ENCODE data around the gene CD101. TPM values are rescaled to one million over a fixed set of nuclear protein-coding genes. Genes with fewer than 3 reads are reported as not detected.

The CD101 gene
- total RNA-seq, 5 donors from 2014 or later (not counting 1 experiment from before 2014, with no cell fraction given): 4.8 to 13.4 (median 5.3) TPM

GRCh38 chr1:116989835-116990234, 11.7 kb upstream of the CD101 start:
- Mint-ChIP-seq H3K4me3 (no peak overlapping the region), H3K36me3 (no peaks in the 10 kb centered on the region), H3K27ac (no peak overlapping the region), H3K4me1 (peaks cover 45 to 49% (median 48%) of the 10 kb centered on the region in 3 donors), H3K27me3 (no peaks in the 10 kb centered on the region), H3K9me3 (no peaks in the 10 kb centered on the region)
- CTCF ChIA-PET: no interaction called here
- DNase-seq (no peak), ATAC-seq (replicated peaks in 1 of 4) (no peak)
- Histone ChIP-seq H3K4me1 (ENCODE audit: control insufficient read depth in 1 of 2, extremely low read depth in 1 of 2, insufficient read depth in 2 of 2, low read length in 2 of 2) (peaks cover 35 to 57% of the 10 kb centered on the region in 2 experiments), H3K27ac (ENCODE audit: low read length) (no peak overlapping the region), H3K27me3 (replicated peaks in 1 of 2; ENCODE audit: control insufficient read depth in 2 of 2, extremely low read depth in 1 of 2, insufficient read depth in 2 of 2, low read length in 1 of 2) (peaks cover 0 to 3% of the 10 kb centered on the region in 2 experiments), H3K4me3 (ENCODE audit: control insufficient read depth in 1 of 2, extremely low read depth in 1 of 2, low read length in 1 of 2) (no peak overlapping the region), H3K36me3 (ENCODE audit: control insufficient read depth in 2 of 2, extremely low read depth in 1 of 2, insufficient read depth in 1 of 2, low read length in 1 of 2) (no peaks in the 10 kb centered on the region), H3K9me3 (no peaks in the 10 kb centered on the region)
- POLR2A ChIA-PET: no interaction called here
- 100% methylated on average over 2 of the region's 5 CpGs for WGBS (ENCODE audit: insufficient coverage)

- Mint-ChIP-seq H3K4me3 (no peak overlapping the region), H3K9me3 (no peaks in the 10 kb centered on the region), H3K27me3 (no peaks in the 10 kb centered on the region), H3K36me3 (no peaks in the 10 kb centered on the region), H3K4me1 (peaks cover 45 to 49% (median 48%) of the 10 kb centered on the region in 3 donors), H3K27ac (peak overlapping the region in 1 of 2 donors; percentile 11)
- H3K4me1 ChIP-seq (ENCODE audit: control insufficient read depth in 1 of 2, extremely low read depth in 1 of 2, insufficient read depth in 2 of 2, low read length in 2 of 2): peaks cover 32 to 53% of the 10 kb centered on the region in 2 experiments
- no peak overlapping the region for H3K4me3 ChIP-seq (ENCODE audit: control insufficient read depth in 1 of 2, extremely low read depth in 1 of 2, low read length in 1 of 2)
- DNase-seq (no peak), ATAC-seq (replicated peaks in 1 of 4) (no peak)
- no peak overlapping the region for H3K27ac ChIP-seq (ENCODE audit: low read length)
- ChIA-PET POLR2A (no interaction called here), CTCF (no interaction called here)
- peaks cover 0 to 3% of the 10 kb centered on the region in 2 experiments for H3K27me3 ChIP-seq (replicated peaks in 1 of 2; ENCODE audit: control insufficient read depth in 2 of 2, extremely low read depth in 1 of 2, insufficient read depth in 2 of 2, low read length in 1 of 2)
- H3K36me3 ChIP-seq (ENCODE audit: control insufficient read depth in 2 of 2, extremely low read depth in 1 of 2, insufficient read depth in 1 of 2, low read length in 1 of 2): no peaks in the 10 kb centered on the region
- no peaks in the 10 kb centered on the region for H3K9me3 ChIP-seq
- 96% methylated on average over 10 of the region's 12 CpGs for WGBS (ENCODE audit: insufficient coverage)
Measured at GRCh38 chr1:116990612-116991151, 10.9 kb upstream of the CD101 start.

GRCh38 chr1:116991171-116991845, 10.3 kb upstream of the CD101 start:
- peaks cover 27 to 47% of the 10 kb centered on the region in 2 experiments for H3K4me1 ChIP-seq (ENCODE audit: control insufficient read depth in 1 of 2, extremely low read depth in 1 of 2, insufficient read depth in 2 of 2, low read length in 2 of 2)
- POLR2A ChIA-PET: no interaction called here
- 25% methylated on average over 2 of the region's 2 CpGs for WGBS (ENCODE audit: insufficient coverage)
- DNase-seq (no peak), ATAC-seq (replicated peaks in 1 of 4) (no peak)
- Mint-ChIP-seq H3K4me3 (peak overlapping the region in 2 of 3 donors; percentile 7 to 56), H3K9me3 (no peaks in the 10 kb centered on the region), H3K36me3 (no peaks in the 10 kb centered on the region), H3K27ac (peak overlapping the region; percentile 41 to 78), H3K27me3 (no peaks in the 10 kb centered on the region), H3K4me1 (peaks cover 40 to 44% (median 43%) of the 10 kb centered on the region in 3 donors)
- H3K36me3 ChIP-seq (ENCODE audit: control insufficient read depth in 2 of 2, extremely low read depth in 1 of 2, insufficient read depth in 1 of 2, low read length in 1 of 2): no peaks in the 10 kb centered on the region
- CTCF ChIA-PET: no interaction called here
- peaks cover 0 to 3% of the 10 kb centered on the region in 2 experiments for H3K27me3 ChIP-seq (replicated peaks in 1 of 2; ENCODE audit: control insufficient read depth in 2 of 2, extremely low read depth in 1 of 2, insufficient read depth in 2 of 2, low read length in 1 of 2)
- no peak overlapping the region for H3K27ac ChIP-seq (ENCODE audit: low read length)
- no peaks in the 10 kb centered on the region for H3K9me3 ChIP-seq
- no peak overlapping the region for H3K4me3 ChIP-seq (ENCODE audit: control insufficient read depth in 1 of 2, extremely low read depth in 1 of 2, low read length in 1 of 2)

- no peak overlapping the region for H3K27ac ChIP-seq (ENCODE audit: low read length)
- ChIA-PET CTCF (interaction anchor here in 1 of 2 donors (0.9 kb wide), 1 partner anchor 182 kb away, joined by 3 read pairs; no protein-coding TSS in a partner anchor), POLR2A (no interaction called here)
- Mint-ChIP-seq H3K9me3 (no peaks in the 10 kb centered on the region), H3K4me3 (peak overlapping the region in 2 of 3 donors; percentile 7 to 56), H3K27ac (peak overlapping the region; percentile 41 to 78), H3K36me3 (no peaks in the 10 kb centered on the region), H3K27me3 (no peaks in the 10 kb centered on the region), H3K4me1 (peaks cover 34 to 38% (median 37%) of the 10 kb centered on the region in 3 donors)
- DNase-seq: no peak
- no CpG with 5 or more reads among the region's 1 CpG for WGBS (ENCODE audit: insufficient coverage)
- H3K4me3 ChIP-seq (ENCODE audit: control insufficient read depth in 1 of 2, extremely low read depth in 1 of 2, low read length in 1 of 2): no peak overlapping the region
- H3K9me3 ChIP-seq: no peaks in the 10 kb centered on the region
- peaks cover 21 to 43% of the 10 kb centered on the region in 2 experiments for H3K4me1 ChIP-seq (ENCODE audit: control insufficient read depth in 1 of 2, extremely low read depth in 1 of 2, insufficient read depth in 2 of 2, low read length in 2 of 2)
- no peaks in the 10 kb centered on the region for H3K27me3 ChIP-seq (replicated peaks in 1 of 2; ENCODE audit: control insufficient read depth in 2 of 2, extremely low read depth in 1 of 2, insufficient read depth in 2 of 2, low read length in 1 of 2)
- ATAC-seq (replicated peaks in 1 of 4): peak in 1 of 4 experiments; percentile 11
- no peaks in the 10 kb centered on the region for H3K36me3 ChIP-seq (ENCODE audit: control insufficient read depth in 2 of 2, extremely low read depth in 1 of 2, insufficient read depth in 1 of 2, low read length in 1 of 2)
Measured at GRCh38 chr1:116991918-116992317, 9.6 kb upstream of the CD101 start.

GRCh38 chr1:116993286-116993685, 8.3 kb upstream of the CD101 start:
- no peaks in the 10 kb centered on the region for H3K27me3 ChIP-seq (replicated peaks in 1 of 2; ENCODE audit: control insufficient read depth in 2 of 2, extremely low read depth in 1 of 2, insufficient read depth in 2 of 2, low read length in 1 of 2)
- ChIA-PET CTCF (no interaction called here), POLR2A (no interaction called here)
- no peaks in the 10 kb centered on the region for H3K36me3 ChIP-seq (ENCODE audit: control insufficient read depth in 2 of 2, extremely low read depth in 1 of 2, insufficient read depth in 1 of 2, low read length in 1 of 2)
- peaks cover 20 to 24% (median 23%) of the 10 kb centered on the region in 3 donors for H3K4me1 Mint-ChIP-seq
- H3K9me3 ChIP-seq: no peaks in the 10 kb centered on the region
- no peaks in the 10 kb centered on the region for H3K27me3 Mint-ChIP-seq
- H3K4me3 Mint-ChIP-seq: no peak overlapping the region
- H3K4me3 ChIP-seq (ENCODE audit: control insufficient read depth in 1 of 2, extremely low read depth in 1 of 2, low read length in 1 of 2): no peak overlapping the region
- no peak overlapping the region for H3K27ac ChIP-seq (ENCODE audit: low read length)
- no CpG with 5 or more reads among the region's 7 CpGs for WGBS (ENCODE audit: insufficient coverage)
- no peak overlapping the region for H3K27ac Mint-ChIP-seq
- H3K9me3 Mint-ChIP-seq: no peaks in the 10 kb centered on the region
- peaks cover 7 to 35% of the 10 kb centered on the region in 2 experiments for H3K4me1 ChIP-seq (ENCODE audit: control insufficient read depth in 1 of 2, extremely low read depth in 1 of 2, insufficient read depth in 2 of 2, low read length in 2 of 2)
- DNase-seq (no peak), ATAC-seq (replicated peaks in 1 of 4) (no peak)
- H3K36me3 Mint-ChIP-seq: no peaks in the 10 kb centered on the region

GRCh38 chr1:116994411-116994810, 7.1 kb upstream of the CD101 start:
- no peak overlapping the region for H3K27ac ChIP-seq (ENCODE audit: low read length)
- POLR2A ChIA-PET: no interaction called here
- no peaks in the 10 kb centered on the region for H3K27me3 ChIP-seq (replicated peaks in 1 of 2; ENCODE audit: control insufficient read depth in 2 of 2, extremely low read depth in 1 of 2, insufficient read depth in 2 of 2, low read length in 1 of 2)
- H3K9me3 ChIP-seq: no peaks in the 10 kb centered on the region
- no peaks in the 10 kb centered on the region for H3K36me3 Mint-ChIP-seq
- CTCF ChIA-PET: no interaction called here
- H3K27ac Mint-ChIP-seq: no peak overlapping the region
- WGBS (ENCODE audit: insufficient coverage): no CpG with 5 or more reads among the region's 2 CpGs
- peaks cover 7 to 26% of the 10 kb centered on the region in 2 experiments for H3K4me1 ChIP-seq (ENCODE audit: control insufficient read depth in 1 of 2, extremely low read depth in 1 of 2, insufficient read depth in 2 of 2, low read length in 2 of 2)
- no peak overlapping the region for H3K4me3 ChIP-seq (ENCODE audit: control insufficient read depth in 1 of 2, extremely low read depth in 1 of 2, low read length in 1 of 2)
- H3K4me1 Mint-ChIP-seq: peaks cover 15 to 22% (median 18%) of the 10 kb centered on the region in 3 donors
- H3K4me3 Mint-ChIP-seq: no peak overlapping the region
- ATAC-seq (replicated peaks in 1 of 4) (no peak), DNase-seq (no peak)
- H3K9me3 Mint-ChIP-seq: no peaks in the 10 kb centered on the region
- no peaks in the 10 kb centered on the region for H3K36me3 ChIP-seq (ENCODE audit: control insufficient read depth in 2 of 2, extremely low read depth in 1 of 2, insufficient read depth in 1 of 2, low read length in 1 of 2)
- H3K27me3 Mint-ChIP-seq: no peaks in the 10 kb centered on the region

Measured in T-cell (primary cell).